GM19452 (cell line): ENCODE data around the gene RNASET2.
"Not testable (repeated sequence)": the region's sequence is repeated elsewhere in the genome, so short reads cannot be mapped to it uniquely, and the experiment has no call there.

Source experiments
- ATAC-seq: cut with Tn5 transposase; IDR thresholded peaks from one replicate; pipeline ENCODE4 v1.9.1; 2021; ENCODE audit not compliant: unreplicated experiment

Gene RNASET2

GRCh38 chr6:166948724-166949123 is 7.6 kb downstream of the RNASET2 start:
- not testable (repeated sequence) for ATAC-seq

GRCh38 chr6:166947251-166947650 is 9.1 kb downstream of the RNASET2 start:
- no peak for ATAC-seq

GRCh38 chr6:166946125-166946524 is 10.2 kb downstream of the RNASET2 start:
- ATAC-seq = no peak

GRCh38 chr6:166944666-166945256 is 11.6 kb downstream of the RNASET2 start:
- ATAC-seq = no peak

GRCh38 chr6:166942393-166943168 is 13.8 kb downstream of the RNASET2 start:
- no peak for ATAC-seq

- ATAC-seq = no peak
Observed at GRCh38 chr6:166940643-166941068, 15.7 kb downstream of the RNASET2 start.

- no peak for ATAC-seq
Observed at GRCh38 chr6:166939894-166940293, 16.5 kb downstream of the RNASET2 start.

- ATAC-seq = no peak
Observed at GRCh38 chr6:166939345-166939744, 17.0 kb downstream of the RNASET2 start.

GRCh38 chr6:166938704-166939103 is 17.6 kb downstream of the RNASET2 start:
- ATAC-seq = no peak

GRCh38 chr6:166938150-166938549 is 18.2 kb downstream of the RNASET2 start:
- no peak for ATAC-seq

GRCh38 chr6:166937746-166938145 is 18.6 kb downstream of the RNASET2 start:
- ATAC-seq = no peak

GRCh38 chr6:166936079-166936787 is 20.1 kb downstream of the RNASET2 start:
- ATAC-seq = no peak

GRCh38 chr6:166935353-166935752 is 21.0 kb downstream of the RNASET2 start:
- no peak for ATAC-seq

- ATAC-seq = no peak
Observed at GRCh38 chr6:166934174-166934573, 22.2 kb downstream of the RNASET2 start.

GRCh38 chr6:166933396-166933795 is 23.0 kb downstream of the RNASET2 start:
- no peak for ATAC-seq

GRCh38 chr6:166932616-166933015 is 23.7 kb downstream of the RNASET2 start:
- ATAC-seq = no peak

GRCh38 chr6:166932116-166932515 is 24.2 kb downstream of the RNASET2 start:
- ATAC-seq = no peak

- no peak for ATAC-seq
Observed at GRCh38 chr6:166931426-166931970, 24.9 kb downstream of the RNASET2 start.

GRCh38 chr6:166930354-166930891 is 25.9 kb downstream of the RNASET2 start:
- no peak for ATAC-seq

GRCh38 chr6:166929542-166930189 is 26.7 kb downstream of the RNASET2 start:
- ATAC-seq = no peak
